Measurements from ENCODE around the gene WNT1. TPM values are rescaled to one million over a fixed set of nuclear protein-coding genes. Genes with fewer than 3 reads are reported as not detected.
A peak's percentile ranks its signal among the peaks of the same experiment; 100 is the strongest.

WNT1 gene
- total RNA-seq, 1 donor = not detected

- DNase-seq (ENCODE audit: low read depth) = no peak
- no peak for TF ChIP-seq CTCF (IDR thresholded peaks at IDR 0.05; ENCODE audit: insufficient read depth, low read depth, low read length)
Measured at GRCh38 chr12:48980389-48980952, 2.3 kb downstream of the WNT1 start.

GRCh38 chr12:48980953-48981756, 3.0 kb downstream of the WNT1 start:
- TF ChIP-seq CTCF (IDR thresholded peaks at IDR 0.05; ENCODE audit: insufficient read depth, low read depth, low read length) = no peak
- H3K4me3 ChIP-seq (ENCODE audit: low read depth, low read length) = peak overlapping the region; percentile 5
- DNase-seq (ENCODE audit: low read depth) = no peak

More at GRCh38 chr12:48980389-48980952, 2.3 kb downstream of the WNT1 start:
- no peak overlapping the region for H3K4me3 ChIP-seq (ENCODE audit: low read depth, low read length)

GRCh38 chr12:48981757-48982157, 3.6 kb downstream of the WNT1 start:
- TF ChIP-seq CTCF (IDR thresholded peaks at IDR 0.05; ENCODE audit: insufficient read depth, low read depth, low read length) = no peak
- no peak for DNase-seq (ENCODE audit: low read depth)
- H3K4me3 ChIP-seq (ENCODE audit: low read depth, low read length) = no peak overlapping the region

- TF ChIP-seq CTCF (IDR thresholded peaks at IDR 0.05; ENCODE audit: insufficient read depth, low read depth, low read length) = no peak
- H3K4me3 ChIP-seq (ENCODE audit: low read depth, low read length) = no peak overlapping the region
- no peak for DNase-seq (ENCODE audit: low read depth)
Measured at GRCh38 chr12:48982397-48983080, 4.4 kb downstream of the WNT1 start.

- no peak for DNase-seq (ENCODE audit: low read depth)
- no peak for TF ChIP-seq CTCF (IDR thresholded peaks at IDR 0.05; ENCODE audit: insufficient read depth, low read depth, low read length)
- H3K4me3 ChIP-seq (ENCODE audit: low read depth, low read length) = no peak overlapping the region
Measured at GRCh38 chr12:48985475-48985897, 7.4 kb downstream of the WNT1 start.

- no peak overlapping the region for H3K4me3 ChIP-seq (ENCODE audit: low read depth, low read length)
- no peak for DNase-seq (ENCODE audit: low read depth)
- TF ChIP-seq CTCF (IDR thresholded peaks at IDR 0.05; ENCODE audit: insufficient read depth, low read depth, low read length) = no peak
Measured at GRCh38 chr12:48985901-48986300, 7.8 kb downstream of the WNT1 start.
